ENCODE results near the gene TAMALIN. TPM values are rescaled to one million over a fixed set of nuclear protein-coding genes. Genes with fewer than 3 reads are reported as not detected.

Gene TAMALIN
- polyA plus RNA-seq, 2 of the 4 experiments (the other 2 are of a cell fraction) = 0.30 to 0.35 TPM

- DNase-seq (ENCODE audit: low read depth in 1 of 2, low spot score in 1 of 2) (peak in 1 of 2 experiments; percentile 64), ATAC-seq (no peak), FAIRE-seq (no peak)
- no peak overlapping the region for H3K4me3 ChIP-seq
- TF ChIP-seq CHD4 (IDR thresholded peaks at IDR 0.05; ENCODE audit: borderline replicate concordance) = no peak
- 0 out of 2 replicates have a peak, but pooled peaks have one; percentile 54 for TF ChIP-seq TP53 (CRISPR knock-in tag; IDR thresholded peaks at IDR 0.05)
- no peak for TF ChIP-seq NPAS2 (CRISPR knock-in tag; IDR thresholded peaks at IDR 0.05; ENCODE audit: borderline replicate concordance)
- no peak for TF ChIP-seq RARB (CRISPR knock-in tag; IDR thresholded peaks at IDR 0.05)
- TF ChIP-seq USF2 (IDR thresholded peaks at IDR 0.05) = 0 out of 2 replicates have a peak, but pooled peaks have one; percentile 13
- TF ChIP-seq KDM5A (IDR thresholded peaks at IDR 0.05) = no peak
- peak; percentile 89 for TF ChIP-seq FOSB (CRISPR knock-in tag; IDR thresholded peaks at IDR 0.05)
- TF ChIP-seq ESRRA (IDR thresholded peaks at IDR 0.05; ENCODE audit: borderline replicate concordance, low read length) = no peak
- no peak for TF ChIP-seq HDAC2 (IDR thresholded peaks at IDR 0.05)
- no peak for TF ChIP-seq CHD2 (IDR thresholded peaks at IDR 0.05; ENCODE audit: low read length, partially characterized antibody)
- peak; percentile 10; the same call in 1 of the 2 replicates for TF ChIP-seq ZSCAN20 (CRISPR knock-in tag; IDR thresholded peaks at IDR 0.05)
- no peak for TF ChIP-seq ATOH8 (CRISPR knock-in tag; IDR thresholded peaks at IDR 0.05; ENCODE audit: low read depth)
- no peak for TF ChIP-seq MAZ (IDR thresholded peaks at IDR 0.05; ENCODE audit: borderline replicate concordance, low read depth, low read length)
- TF ChIP-seq RCOR1 (IDR thresholded peaks at IDR 0.05; ENCODE audit: low read depth, low read length) = no peak
- no peak for TF ChIP-seq ZC3H11A (IDR thresholded peaks at IDR 0.05)
- TF ChIP-seq TFCP2L1 (CRISPR knock-in tag; IDR thresholded peaks at IDR 0.05) = peak; percentile 71
- no peak for TF ChIP-seq CBX2 (IDR thresholded peaks at IDR 0.05; ENCODE audit: borderline replicate concordance, low read depth)
- peak; percentile 96 for TF ChIP-seq HOXA7 (CRISPR knock-in tag; IDR thresholded peaks at IDR 0.05)
- 0 out of 2 replicates have a peak, but pooled peaks have one; percentile 52 for TF ChIP-seq EHF (CRISPR knock-in tag; IDR thresholded peaks at IDR 0.05)
- TF ChIP-seq CEBPB (IDR thresholded peaks at IDR 0.05) = no peak
- TF ChIP-seq CBX8 (IDR thresholded peaks at IDR 0.05) = no peak
- TF ChIP-seq BCL3 (IDR thresholded peaks at IDR 0.05) = no peak
- TF ChIP-seq HOXB5 (CRISPR knock-in tag; IDR thresholded peaks at IDR 0.05) = peak; percentile 71; the same call in 1 of the 2 replicates
- TF ChIP-seq POLR2AphosphoS2 (conservative IDR thresholded peaks at IDR 0.05; ENCODE audit: low read length) = peak; percentile 56
- TF ChIP-seq REST (IDR thresholded peaks at IDR 0.05) = no peak
- H3K4me1 ChIP-seq = peaks cover 22% of the 10 kb centered on the region
- no peak overlapping the region for H3K27ac ChIP-seq
- H3K9me3 ChIP-seq = no peaks in the 10 kb centered on the region
- ChIA-PET POLR2A (no interaction called here), CTCF (interaction anchor here (1.0 to 42.5 kb wide), 6 partner anchors 11 to 53 kb away, joined by 3 to 1730 read pairs (median 8); no protein-coding TSS in a partner anchor)
- no peak overlapping the region for H3K4me2 ChIP-seq
- 84% methylated on average over 23 of the region's 23 CpGs for WGBS (ENCODE audit: missing lambda C conversion rate)
These were observed 50.3 kb downstream of the TAMALIN start for GRCh38 chr12:52056801-52057637.
